H1 (cell line): ENCODE measurements around the gene HOXB7. TPM values are rescaled to one million over a fixed set of nuclear protein-coding genes. Genes with fewer than 3 reads are reported as not detected.

Source experiments
- CTCF ChIA-PET: fragments of 300-600 bp; sonication (Branson Sonifier 250); formaldehyde crosslinking; loops from one replicate; lab custom pipeline; 2021; ENCODE audit not compliant: partially characterized antibody; lab: Charles Lee
- POLR2A ChIA-PET: fragments of 300-600 bp; sonication (Branson Sonifier 250); formaldehyde crosslinking; loops from one replicate; lab custom pipeline; 2021; ENCODE audit warnings: inconsistent platforms; ENCODE audit not compliant: partially characterized antibody; lab: Charles Lee
- DNase-seq, 2 experiments: peaks; one replicate each; pipeline versions ENCODE4 v3.0.0 to v3.0.0-alpha.2; 2010 to 2022; ENCODE audit warnings: low spot score in 2 of 2, low read depth in 1 of 2, mixed read lengths in 1 of 2
- FAIRE-seq: peaks from 2 replicates; lab custom pipeline; 2011; peaks lifted over from hg19 to GRCh38; lab: Jason Lieb, UNC
- H2AFZ ChIP-seq: 2 replicates; pipeline ENCODE4 v1.8.1; 2012; ENCODE audit warnings: low read length, inconsistent platforms
- H2AK5ac ChIP-seq: 2 replicates; pipeline ENCODE4 v1.6.1; 2013; ENCODE audit warnings: low read depth, low read length
- H2BK120ac ChIP-seq: replicated peaks from 2 replicates; pipeline ENCODE3; 2013; ENCODE audit warnings: low read depth, low read length, inconsistent platforms
- H2BK12ac ChIP-seq: 2 replicates; pipeline ENCODE4 v1.6.1; 2013; ENCODE audit warnings: low read depth, low read length
- H2BK15ac ChIP-seq: 2 replicates; pipeline ENCODE4 v1.6.1; 2013; ENCODE audit warnings: low read length
- H2BK20ac ChIP-seq: 2 replicates; pipeline ENCODE4 v1.6.1; 2013; ENCODE audit warnings: low read length
- H2BK5ac ChIP-seq: 2 replicates; pipeline ENCODE4 v1.6.1; 2013; ENCODE audit warnings: low read depth, low read length
- H3K14ac ChIP-seq: 2 replicates; pipeline ENCODE4 v1.6.1; 2013; ENCODE audit warnings: inconsistent platforms; ENCODE audit not compliant: insufficient read length
- H3K18ac ChIP-seq: 2 replicates; pipeline ENCODE4 v1.6.1; 2013; ENCODE audit warnings: low read length; ENCODE audit errors: extremely low read depth
- H3K23ac ChIP-seq: 2 replicates; pipeline ENCODE4 v1.6.1; 2013; ENCODE audit warnings: inconsistent platforms; ENCODE audit not compliant: insufficient read length
- H3K23me2 ChIP-seq: 2 replicates; pipeline ENCODE4 v1.6.1; 2013; ENCODE audit warnings: low read depth, low read length
- H3K27ac ChIP-seq: 2 replicates; pipeline ENCODE4 v1.6.1; 2011; ENCODE audit warnings: low read depth, low read length, inconsistent platforms
- H3K27me3 ChIP-seq, 4 experiments: replicated peaks in 1 of 4; 1 replicate in 1 of 4; 2 replicates in 3 of 4; pipeline versions ENCODE4 v1.6.1 to v1.8.1; 2011 to 2013; ENCODE audit warnings: low read length in 3 of 4, mild to moderate bottlenecking in 3 of 4, inconsistent platforms in 2 of 4, mixed read lengths in 2 of 4, moderate library complexity in 1 of 4; ENCODE audit not compliant: control insufficient read depth in 3 of 4, insufficient read depth in 3 of 4; ENCODE audit errors: extremely low read depth in 1 of 4
- H3K36me3 ChIP-seq, 4 experiments: 2 replicates each; pipeline versions ENCODE4 v1.6.1 to v1.8.1; 2011 to 2013; ENCODE audit warnings: mild to moderate bottlenecking in 4 of 4, low read length in 3 of 4, moderate library complexity in 2 of 4, control low read depth in 1 of 4, inconsistent platforms in 1 of 4; ENCODE audit not compliant: insufficient read depth in 4 of 4, control insufficient read depth in 2 of 4
- H3K4ac ChIP-seq: replicated peaks from 2 replicates; pipeline ENCODE3; 2013; ENCODE audit warnings: low read length, low read depth, mixed read lengths, inconsistent platforms; ENCODE audit not compliant: insufficient read length
- H3K4me1 ChIP-seq, 4 experiments: replicated peaks in 1 of 4; 1 replicate in 1 of 4; 2 replicates in 3 of 4; pipeline versions ENCODE4 v1.6.1 to v1.8.1; 2011 to 2013; ENCODE audit warnings: low read length in 3 of 4, inconsistent platforms in 2 of 4, mixed read lengths in 1 of 4; ENCODE audit not compliant: insufficient read depth in 4 of 4, control insufficient read depth in 3 of 4
- H3K4me2 ChIP-seq, 2 experiments: 2 replicates each; pipeline versions ENCODE4 v1.6.1 to v1.8.1; 2011 to 2013; ENCODE audit warnings: low read depth in 2 of 2, low read length in 2 of 2, control low read depth in 1 of 2, inconsistent platforms in 1 of 2, mild to moderate bottlenecking in 1 of 2; ENCODE audit not compliant: insufficient read depth in 1 of 2
- H3K4me3 ChIP-seq, 4 experiments: fragments of 200-600, 300-600 bp in 1 of 4; sonication (generic), shearing (Covaris generic), sonication (Bioruptor Twin) in 1 of 4; 2 replicates each; pipeline versions ENCODE4 v1.5.1 to v1.8.1; 2011 to 2016; ENCODE audit warnings: low read length in 4 of 4, low read depth in 3 of 4, control low read depth in 2 of 4, inconsistent platforms in 2 of 4, mild to moderate bottlenecking in 2 of 4, mixed read lengths in 1 of 4, moderate library complexity in 1 of 4; ENCODE audit not compliant: insufficient read depth in 2 of 4; ENCODE audit errors: extremely low read depth in 1 of 4
- H3K56ac ChIP-seq: replicated peaks from 2 replicates; pipeline ENCODE3; 2013; ENCODE audit warnings: low read depth, mild to moderate bottlenecking, mixed read lengths, low read length, inconsistent platforms; ENCODE audit not compliant: insufficient read length
- H3K79me1 ChIP-seq: 2 replicates; pipeline ENCODE4 v1.6.1; 2013; ENCODE audit warnings: low read depth, low read length, control low read depth
- H3K79me2 ChIP-seq, 2 experiments: 2 replicates each; pipeline versions ENCODE4 v1.6.1 to v1.8.1; 2012 to 2013; ENCODE audit warnings: low read length in 2 of 2, mild to moderate bottlenecking in 2 of 2, inconsistent platforms in 1 of 2; ENCODE audit not compliant: insufficient read depth in 2 of 2, control insufficient read depth in 1 of 2
- H3K9ac ChIP-seq, 4 experiments: replicated peaks in 1 of 4; 1 replicate in 1 of 4; 2 replicates in 3 of 4; pipeline versions ENCODE4 v1.6.1 to v1.8.1; 2011 to 2013; ENCODE audit warnings: low read depth in 3 of 4, low read length in 3 of 4, control low read depth in 2 of 4, mild to moderate bottlenecking in 2 of 4, moderate library complexity in 2 of 4, inconsistent platforms in 1 of 4; ENCODE audit errors: extremely low read depth in 1 of 4
- H3K9me3 ChIP-seq, 2 experiments: 2 replicates each; pipeline versions ENCODE4 v1.6.1 to v1.8.1; 2012 to 2013; ENCODE audit warnings: mild to moderate bottlenecking in 2 of 2, moderate library complexity in 2 of 2, control low read depth in 1 of 2, inconsistent platforms in 1 of 2, low read depth in 1 of 2, low read length in 1 of 2, mixed read lengths in 1 of 2; ENCODE audit not compliant: insufficient read depth in 2 of 2
- H4K20me1 ChIP-seq, 2 experiments: replicated peaks in 1 of 2; 2 replicates each; pipeline versions ENCODE3 to v1.8.1; 2011 to 2013; ENCODE audit warnings: inconsistent platforms in 2 of 2, low read length in 2 of 2, mild to moderate bottlenecking in 1 of 2; ENCODE audit not compliant: insufficient read depth in 2 of 2, control insufficient read depth in 1 of 2
- H4K5ac ChIP-seq: 2 replicates; pipeline ENCODE4 v1.6.1; 2013; ENCODE audit warnings: low read length, low read depth, mixed read lengths, inconsistent platforms; ENCODE audit not compliant: insufficient read length
- H4K8ac ChIP-seq: 2 replicates; pipeline ENCODE4 v1.8.0; 2013; ENCODE audit warnings: mild to moderate bottlenecking, moderate library complexity, low read length, inconsistent platforms; ENCODE audit not compliant: insufficient read depth; ENCODE audit errors: extremely low read depth
- H4K91ac ChIP-seq: replicated peaks from 2 replicates; pipeline ENCODE3; 2013; ENCODE audit warnings: low read length, mixed read lengths, inconsistent platforms; ENCODE audit not compliant: insufficient read length
- BCL11A ChIP-seq, 2 experiments: IDR thresholded peaks; one replicate each; pipeline ENCODE4 v1.6.1; 2011; ENCODE audit warnings: low read depth in 2 of 2, low read length in 2 of 2, mild to moderate bottlenecking in 2 of 2
- BRCA1 ChIP-seq: IDR thresholded peaks from 2 replicates; pipeline ENCODE4 v1.6.1; 2012; ENCODE audit warnings: low read depth, low read length, improper control_type of control experiment
- CBX5 ChIP-seq: fragments of 300-800, 300-1000 bp; sonication (generic); IDR thresholded peaks from 2 replicates; pipeline ENCODE4 v1.7.1; 2016; ENCODE audit warnings: antibody characterized with exemption, low read length, low read depth
- CTCF ChIP-seq, 3 experiments: IDR thresholded peaks; 1 replicate in 2 of 3; 2 replicates in 1 of 3; pipeline versions ENCODE4 v1.5.1 to v1.6.1; 2011; ENCODE audit warnings: low read length in 3 of 3, mild to moderate bottlenecking in 3 of 3, inconsistent platforms in 2 of 3, low read depth in 1 of 3, moderate library complexity in 1 of 3; ENCODE audit not compliant: insufficient read depth in 1 of 3; ENCODE audit errors: control extremely low read depth in 1 of 3
- EP300 ChIP-seq, 2 experiments: IDR thresholded peaks; 1 replicate in 1 of 2; 2 replicates in 1 of 2; pipeline ENCODE4 v1.6.1; 2011 to 2012; ENCODE audit warnings: low read depth in 2 of 2, low read length in 2 of 2, mild to moderate bottlenecking in 2 of 2, borderline replicate concordance in 1 of 2, inconsistent platforms in 1 of 2, moderate library complexity in 1 of 2
- EZH2 ChIP-seq: fragments of 200-600 bp; sonication (generic); IDR thresholded peaks from 2 replicates; pipeline ENCODE4 v1.7.1; 2012; ENCODE audit warnings: low read depth, mild to moderate bottlenecking, moderate library complexity, low read length, inconsistent platforms; ENCODE audit not compliant: severe bottlenecking
- GTF2F1 ChIP-seq: IDR thresholded peaks from 2 replicates; pipeline ENCODE4 v1.6.1; 2012; ENCODE audit warnings: low read depth, low read length, improper control_type of control experiment, borderline replicate concordance
- PHF8 ChIP-seq: fragments of 200-600 bp; sonication (generic); conservative IDR thresholded peaks from 2 replicates; pipeline ENCODE4 v1.7.1; 2012; ENCODE audit warnings: low read depth, mild to moderate bottlenecking, inconsistent platforms, low read length, moderate library complexity
- TAF1 ChIP-seq: IDR thresholded peaks from 2 replicates; pipeline ENCODE4 v1.6.1; 2011; ENCODE audit warnings: mild to moderate bottlenecking, low read depth, low read length
- WGBS, 2 experiments: shearing (Covaris generic) in 1 of 2; methylation state at CpG; one replicate each; pipeline versions ENCODE4 v1.1.6 to v1.1.7; 2013 to 2015; ENCODE audit warnings: low lambda C conversion rate in 2 of 2, mixed read lengths in 2 of 2, inconsistent platforms in 1 of 2, low coverage in 1 of 2, missing lambda C conversion rate in 1 of 2; ENCODE audit not compliant: insufficient replicate concordance in 2 of 2, insufficient coverage in 1 of 2, insufficient read length in 1 of 2; ENCODE audit errors: extremely low coverage in 1 of 2, missing lambda C conversion rate in 1 of 2; 5-methylcytosine and 5-hydroxymethylcytosine counted together
- polyA plus RNA-seq, 7 experiments: library from polyadenylated mRNA; depleted of rRNA in 3 of 7; stranded (reverse) in 5 of 7; unstranded in 2 of 7; fragments of >200 nt in 5 of 7; fragments of 200-250 nt in 2 of 7; gene quantifications; 1 replicate in 5 of 7; 2 replicates in 1 of 7; 4 replicates in 1 of 7; pipeline versions ENCODE4 v1.2.1 to v1.2.3, GENCODE V29; 2011 to 2013; ENCODE audit warnings: missing spikeins in 2 of 7, mixed read lengths in 2 of 7
- total RNA-seq: library from RNA; stranded (reverse); fragmentation: NEBNext Ultra II Directional; extraction: Animal tissue kit (Norgen Biotek cat#: 25700); gene quantifications from 2 replicates; pipeline ENCODE4 v1.2.1, GENCODE V29; 2021

HOXB7 gene
- total and polyA plus RNA-seq, 2 of the 8 experiments (the other 6 are each of a cell fraction or from before 2014, with no cell fraction given) = not detected

DNA sequence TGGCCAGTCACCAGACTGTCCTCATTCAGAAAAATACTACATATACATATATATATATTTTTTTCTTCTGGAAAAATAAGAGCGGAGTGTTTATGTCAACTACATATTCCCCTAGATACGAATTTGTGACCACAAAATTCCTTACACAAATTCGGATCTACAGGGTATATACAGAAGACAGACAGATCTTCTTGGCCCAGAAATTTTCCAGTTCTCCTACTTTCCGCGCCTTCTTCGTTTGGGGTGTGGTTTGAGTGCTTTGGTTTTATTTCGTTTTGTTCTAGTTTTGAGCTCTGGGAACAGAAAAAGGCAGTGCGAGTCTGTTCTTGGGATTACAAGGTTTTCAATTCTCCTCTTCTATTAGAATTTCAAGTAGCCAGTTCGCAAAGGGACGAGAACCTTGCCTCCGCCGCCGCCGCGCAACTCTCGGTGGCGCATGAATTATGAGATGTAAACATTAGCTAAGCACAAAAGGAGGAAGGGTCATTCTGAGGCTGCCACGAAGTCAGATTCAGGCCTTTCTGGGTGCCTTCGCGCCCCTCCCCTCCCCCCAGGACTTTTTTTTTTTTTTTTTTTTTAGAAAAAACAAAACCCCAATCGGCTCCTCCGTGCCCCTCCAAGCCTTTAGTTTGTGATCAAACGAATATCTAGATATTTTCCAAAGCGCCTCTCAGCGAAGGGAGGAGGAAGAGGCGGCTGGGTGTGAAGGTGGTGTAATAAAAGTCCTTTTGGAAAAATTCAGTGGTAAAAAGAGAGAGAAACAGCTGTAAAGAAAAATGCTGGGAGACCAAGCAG, 30.9 kb downstream of the HOXB7 start:
- POLR2A ChIA-PET = no interaction called here
- peaks cover 22 to 40% of the 10 kb centered on the region in 2 experiments for H4K20me1 ChIP-seq
- peaks cover 0 to 13% (median 3%) of the 10 kb centered on the region in 4 experiments; a peak in 5 of 7 replicates for H3K4me1 ChIP-seq
- TF ChIP-seq TAF1 (no peak), PHF8 (no peak), BRCA1 (no peak), GTF2F1 (no peak), EZH2 (peak; percentile 28), EP300 (IDR thresholded peaks at IDR 0.05; ENCODE audit: borderline replicate concordance in 1 of 2, low read depth in 2 of 2, low read length in 2 of 2) (no peak), BCL11A (IDR thresholded peaks at IDR 0.05; ENCODE audit: low read depth in 2 of 2, low read length in 2 of 2) (no peak), CBX5 (no peak), CTCF (IDR thresholded peaks at IDR 0.05; ENCODE audit: control extremely low read depth in 1 of 3, insufficient read depth in 1 of 3, low read depth in 1 of 3, low read length in 3 of 3) (no peak)

More for the DNA sequence above, 30.9 kb downstream of the HOXB7 start:
- no peaks in the 10 kb centered on the region for H3K79me1 ChIP-seq
- H2AK5ac ChIP-seq = no peak overlapping the region
- H2BK12ac ChIP-seq = no peak overlapping the region
- H3K36me3 ChIP-seq = peaks cover 0 to 12% (median 0%) of the 10 kb centered on the region in 4 experiments; a peak in 1 of 8 replicates
- H3K4me3 ChIP-seq = no peak overlapping the region
- no peak overlapping the region for H3K23ac ChIP-seq
- no peak overlapping the region for H3K4ac ChIP-seq
- H3K18ac ChIP-seq = no peak overlapping the region
- H2AFZ ChIP-seq = no peak overlapping the region
- H3K9me3 ChIP-seq = no peaks in the 10 kb centered on the region
- no peak overlapping the region for H4K5ac ChIP-seq
- CTCF ChIA-PET = interaction anchor here (1.0 to 1.1 kb wide), 2 partner anchors 9 to 16 kb away, joined by 3 to 4 read pairs; no protein-coding TSS in a partner anchor
- 10% methylated on average over 21 of the region's 26 CpGs; no CpG with 5 or more reads in 1 of the 2 experiments for WGBS, 2 experiments
- H2BK120ac ChIP-seq = no peak overlapping the region
- H4K91ac ChIP-seq = no peak overlapping the region
- no peaks in the 10 kb centered on the region for H3K79me2 ChIP-seq
- H3K23me2 ChIP-seq = no peaks in the 10 kb centered on the region
- H3K27ac ChIP-seq = no peak overlapping the region
- no peak overlapping the region for H3K9ac ChIP-seq
- no peak overlapping the region for H2BK5ac ChIP-seq
- peaks cover 99 to 100% (median 100%) of the 10 kb centered on the region in 4 experiments for H3K27me3 ChIP-seq
- H3K4me2 ChIP-seq = no peak overlapping the region; a peak in 1 of 4 replicates
- H2BK15ac ChIP-seq = no peak overlapping the region
- no peak overlapping the region for H3K56ac ChIP-seq
- FAIRE-seq (no peak), DNase-seq (no peak)
- no peak overlapping the region for H4K8ac ChIP-seq
- H3K14ac ChIP-seq = no peak overlapping the region
- H2BK20ac ChIP-seq = no peak overlapping the region
